ENCODE measurements around the gene NFIX. TPM values are rescaled to one million over a fixed set of nuclear protein-coding genes. Genes with fewer than 3 reads are reported as not detected.
A peak's percentile ranks its signal among the peaks of the same experiment; 100 is the strongest.

The NFIX gene
- total and polyA plus RNA-seq, 9 of the 15 experiments (the other 6 are each of a cell fraction or from before 2014, with no cell fraction given) = 0.28 to 26.8 (median 5.4) TPM

DNA sequence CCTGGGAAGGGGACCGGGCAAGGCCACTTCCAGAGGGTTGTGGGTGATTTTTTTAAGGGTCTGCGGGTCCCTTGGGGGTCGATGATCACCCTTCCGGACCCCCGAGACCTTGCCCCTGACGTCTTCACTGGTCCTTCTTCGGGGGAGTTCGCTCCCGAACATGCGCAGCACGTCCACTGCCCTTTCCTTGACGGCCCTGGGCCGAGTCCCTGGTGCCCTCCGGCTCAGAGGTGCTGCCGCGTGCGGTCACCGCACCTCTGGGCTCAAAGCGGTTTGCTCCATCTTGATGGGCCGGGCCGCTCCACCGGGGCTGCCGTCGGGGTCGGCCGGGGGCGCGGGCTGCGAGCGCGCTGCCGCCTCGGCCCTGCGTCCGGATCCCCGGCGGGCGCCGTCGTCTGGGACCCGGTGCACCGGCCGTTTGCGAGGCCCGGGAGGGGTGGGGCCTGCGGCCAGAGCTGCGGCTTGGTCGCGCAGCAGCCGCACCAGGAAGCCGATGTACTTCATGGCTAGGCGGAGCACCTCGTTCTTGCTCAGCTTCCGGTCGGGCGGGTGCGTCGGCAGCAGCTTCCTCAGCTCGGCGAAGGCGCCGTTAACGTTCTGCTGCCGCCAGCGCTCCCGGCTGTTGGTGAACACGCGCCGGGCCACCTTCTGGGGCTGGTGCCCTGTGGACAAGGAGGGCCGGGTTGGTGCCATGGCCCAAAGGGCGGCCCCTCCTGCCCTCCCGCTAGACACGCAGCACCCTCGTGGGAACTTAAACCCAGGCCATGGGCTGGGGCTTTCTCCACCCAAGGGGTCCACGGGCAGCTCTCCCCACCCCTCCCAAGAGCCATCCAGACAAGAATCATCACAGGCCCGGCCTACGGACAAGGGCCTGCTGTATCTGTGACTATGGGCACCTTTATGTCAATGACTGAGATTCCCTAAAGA, 104.1 kb downstream of the NFIX start (continued):
- TF ChIP-seq BACH1 (tag; IDR thresholded peaks at IDR 0.05) = peak; percentile 13; the same call in 1 of the 2 replicates
- TF ChIP-seq, protein P1, sequence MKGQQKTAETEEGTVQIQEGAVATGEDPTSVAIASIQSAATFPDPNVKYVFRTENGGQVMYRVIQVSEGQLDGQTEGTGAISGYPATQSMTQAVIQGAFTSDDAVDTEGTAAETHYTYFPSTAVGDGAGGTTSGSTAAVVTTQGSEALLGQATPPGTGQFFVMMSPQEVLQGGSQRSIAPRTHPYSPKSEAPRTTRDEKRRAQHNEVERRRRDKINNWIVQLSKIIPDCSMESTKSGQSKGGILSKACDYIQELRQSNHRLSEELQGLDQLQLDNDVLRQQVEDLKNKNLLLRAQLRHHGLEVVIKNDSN (CRISPR knock-in tag; IDR thresholded peaks at IDR 0.05) = no peak
- TF ChIP-seq, protein P2, sequence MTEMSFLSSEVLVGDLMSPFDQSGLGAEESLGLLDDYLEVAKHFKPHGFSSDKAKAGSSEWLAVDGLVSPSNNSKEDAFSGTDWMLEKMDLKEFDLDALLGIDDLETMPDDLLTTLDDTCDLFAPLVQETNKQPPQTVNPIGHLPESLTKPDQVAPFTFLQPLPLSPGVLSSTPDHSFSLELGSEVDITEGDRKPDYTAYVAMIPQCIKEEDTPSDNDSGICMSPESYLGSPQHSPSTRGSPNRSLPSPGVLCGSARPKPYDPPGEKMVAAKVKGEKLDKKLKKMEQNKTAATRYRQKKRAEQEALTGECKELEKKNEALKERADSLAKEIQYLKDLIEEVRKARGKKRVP (CRISPR knock-in tag; IDR thresholded peaks at IDR 0.05) = no peak
- TF ChIP-seq ZNF589 (CRISPR knock-in tag; IDR thresholded peaks at IDR 0.05; ENCODE audit: low read depth) = peak; percentile 70
- TF ChIP-seq U2AF1 (optimal IDR thresholded peaks at IDR 0.05; ENCODE audit: low read depth, low read length) = no peak
- TF ChIP-seq ZNF253 (CRISPR knock-in tag; conservative IDR thresholded peaks at IDR 0.05) = no peak
- peak; percentile 97 for TF ChIP-seq ZBTB1 (CRISPR knock-in tag; IDR thresholded peaks at IDR 0.05; ENCODE audit: borderline replicate concordance, low read depth)
- TF ChIP-seq ZNF174 (CRISPR knock-in tag; IDR thresholded peaks at IDR 0.05) = no peak
- peak in 1 of 2 experiments; percentile 14; a peak in 1 of 3 replicates for TF ChIP-seq CBX3 (IDR thresholded peaks at IDR 0.05; ENCODE audit: borderline replicate concordance in 1 of 2, low read length in 2 of 2)
- no peak for TF ChIP-seq ZNF431 (CRISPR knock-in tag; IDR thresholded peaks at IDR 0.05)
- peak; percentile 35; the same call in 1 of the 2 replicates for TF ChIP-seq RB1 (IDR thresholded peaks at IDR 0.05; ENCODE audit: low read depth)
- no peak for TF ChIP-seq MXI1 (IDR thresholded peaks at IDR 0.05; ENCODE audit: low read depth, low read length)
- peak; percentile 61; the same call in 1 of the 2 replicates for TF ChIP-seq ZNF76 (CRISPR knock-in tag; IDR thresholded peaks at IDR 0.05; ENCODE audit: borderline replicate concordance)
- peak; percentile 35 for TF ChIP-seq JUND (IDR thresholded peaks at IDR 0.05; ENCODE audit: borderline replicate concordance, low read depth, low read length)
- no peak; the same call in 2 of the 3 replicates for TF ChIP-seq JUND (tag; IDR thresholded peaks at IDR 0.05; ENCODE audit: borderline replicate concordance, low read depth, low read length)
- no peak for TF ChIP-seq TAF15 (IDR thresholded peaks at IDR 0.05; ENCODE audit: low read depth, low read length)
- TF ChIP-seq MYBL2 (IDR thresholded peaks at IDR 0.05; ENCODE audit: low read depth) = no peak
- no peak for TF ChIP-seq MYBL2 (CRISPR knock-in tag; IDR thresholded peaks at IDR 0.05; ENCODE audit: borderline replicate concordance)
- 0 out of 2 replicates have a peak, but pooled peaks have one; percentile 82 for TF ChIP-seq KAT7 (CRISPR knock-in tag; IDR thresholded peaks at IDR 0.05; ENCODE audit: borderline replicate concordance)
- peak; percentile 77; the same call in 1 of the 2 replicates for TF ChIP-seq ZNF212 (CRISPR knock-in tag; IDR thresholded peaks at IDR 0.05)
- TF ChIP-seq, protein P3, sequence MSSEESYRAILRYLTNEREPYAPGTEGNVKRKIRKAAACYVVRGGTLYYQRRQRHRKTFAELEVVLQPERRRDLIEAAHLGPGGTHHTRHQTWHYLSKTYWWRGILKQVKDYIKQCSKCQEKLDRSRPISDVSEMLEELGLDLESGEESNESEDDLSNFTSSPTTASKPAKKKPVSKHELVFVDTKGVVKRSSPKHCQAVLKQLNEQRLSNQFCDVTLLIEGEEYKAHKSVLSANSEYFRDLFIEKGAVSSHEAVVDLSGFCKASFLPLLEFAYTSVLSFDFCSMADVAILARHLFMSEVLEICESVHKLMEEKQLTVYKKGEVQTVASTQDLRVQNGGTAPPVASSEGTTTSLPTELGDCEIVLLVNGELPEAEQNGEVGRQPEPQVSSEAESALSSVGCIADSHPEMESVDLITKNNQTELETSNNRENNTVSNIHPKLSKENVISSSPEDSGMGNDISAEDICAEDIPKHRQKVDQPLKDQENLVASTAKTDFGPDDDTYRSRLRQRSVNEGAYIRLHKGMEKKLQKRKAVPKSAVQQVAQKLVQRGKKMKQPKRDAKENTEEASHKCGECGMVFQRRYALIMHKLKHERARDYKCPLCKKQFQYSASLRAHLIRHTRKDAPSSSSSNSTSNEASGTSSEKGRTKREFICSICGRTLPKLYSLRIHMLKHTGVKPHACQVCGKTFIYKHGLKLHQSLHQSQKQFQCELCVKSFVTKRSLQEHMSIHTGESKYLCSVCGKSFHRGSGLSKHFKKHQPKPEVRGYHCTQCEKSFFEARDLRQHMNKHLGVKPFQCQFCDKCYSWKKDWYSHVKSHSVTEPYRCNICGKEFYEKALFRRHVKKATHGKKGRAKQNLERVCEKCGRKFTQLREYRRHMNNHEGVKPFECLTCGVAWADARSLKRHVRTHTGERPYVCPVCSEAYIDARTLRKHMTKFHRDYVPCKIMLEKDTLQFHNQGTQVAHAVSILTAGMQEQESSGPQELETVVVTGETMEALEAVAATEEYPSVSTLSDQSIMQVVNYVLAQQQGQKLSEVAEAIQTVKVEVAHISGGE (CRISPR knock-in tag; IDR thresholded peaks at IDR 0.05) = peak in 2 of 3 experiments; percentile 78 to 94; a peak in 4 of 6 replicates
- TF ChIP-seq ELF1 (tag; IDR thresholded peaks at IDR 0.05) = peak; percentile 79
